T-cell (primary cell): Measurements from ENCODE around the gene PLAC8. TPM values are rescaled to one million over a fixed set of nuclear protein-coding genes. Genes with fewer than 3 reads are reported as not detected.

Experiments used
- ATAC-seq, 4 experiments: fragments of 200-7000 bp in 3 of 4; fragments of 150-1000 bp in 1 of 4; cut with Tn5 transposase; replicated peaks in 1 of 4; 1 replicate in 3 of 4; 2 replicates in 1 of 4; pipeline ENCODE4 v1.10.0; 2021; ENCODE audit warnings: moderate library complexity in 3 of 4, mild to moderate bottlenecking in 2 of 4, moderate number of reproducible peaks in 1 of 4
- CTCF ChIA-PET, 2 donors: fragments of 300-600 bp; sonication (Branson Sonifier 250); formaldehyde crosslinking; loops; one replicate each; lab custom pipeline; 2022; ENCODE audit warnings: antibody characterized with exemption in 2 of 2; lab: Charles Lee
- POLR2A ChIA-PET, 2 donors: fragments of 300-600 bp; sonication (Branson Sonifier 250); formaldehyde crosslinking; loops; one replicate each; lab custom pipeline; 2022; ENCODE audit warnings: antibody characterized with exemption in 2 of 2; lab: Charles Lee
- DNase-seq, 35 experiments: peaks; one replicate each; pipeline versions ENCODE4 v3.0.0 to v3.0.0-alpha.2; 2013 to 2023
- H3K27ac ChIP-seq: one replicate; pipeline ENCODE4 v1.5.1; 2013; ENCODE audit warnings: low read length
- H3K27me3 ChIP-seq, 2 experiments: replicated peaks in 1 of 2; 1 replicate in 1 of 2; 2 replicates in 1 of 2; pipeline versions ENCODE4 v1.6.1 to v1.7.0; 2013; ENCODE audit warnings: low read length in 1 of 2, mixed read lengths in 1 of 2; ENCODE audit not compliant: control insufficient read depth in 2 of 2, insufficient read depth in 2 of 2; ENCODE audit errors: extremely low read depth in 1 of 2
- H3K36me3 ChIP-seq, 2 donors: 1 replicate in 1 of 2; 2 replicates in 1 of 2; pipeline versions ENCODE4 v1.6.1 to v1.7.0; 2013; ENCODE audit warnings: low read length in 1 of 2; ENCODE audit not compliant: control insufficient read depth in 2 of 2, insufficient read depth in 1 of 2; ENCODE audit errors: extremely low read depth in 1 of 2
- H3K4me1 ChIP-seq, 2 experiments: 1 replicate in 1 of 2; 2 replicates in 1 of 2; pipeline versions ENCODE4 v1.6.1 to v1.7.0; 2013; ENCODE audit warnings: low read length in 2 of 2, mixed read lengths in 1 of 2; ENCODE audit not compliant: insufficient read depth in 2 of 2, control insufficient read depth in 1 of 2; ENCODE audit errors: extremely low read depth in 1 of 2
- H3K4me3 ChIP-seq, 2 donors: 1 replicate in 1 of 2; 2 replicates in 1 of 2; pipeline versions ENCODE4 v1.5.1 to v1.7.0; 2013; ENCODE audit warnings: mild to moderate bottlenecking in 2 of 2, low read length in 1 of 2, moderate library complexity in 1 of 2; ENCODE audit not compliant: control insufficient read depth in 1 of 2; ENCODE audit errors: extremely low read depth in 1 of 2
- H3K9me3 ChIP-seq: 2 replicates; pipeline ENCODE4 v1.7.0; 2013
- H3K27ac Mint-ChIP-seq, 2 donors: one replicate each; pipeline ENCODE4 v1.8.0; 2020 to 2021; ENCODE audit warnings: mild to moderate bottlenecking in 2 of 2, mixed read lengths in 2 of 2
- H3K27me3 Mint-ChIP-seq, 2 donors: one replicate each; pipeline ENCODE4 v1.8.0; 2021 to 2022; ENCODE audit warnings: mixed read lengths in 2 of 2
- H3K36me3 Mint-ChIP-seq: one replicate; pipeline ENCODE4 v1.8.0; 2021; ENCODE audit warnings: mixed read lengths
- H3K4me1 Mint-ChIP-seq, 3 donors: one replicate each; pipeline ENCODE4 v1.8.0; 2020 to 2022; ENCODE audit warnings: mixed read lengths in 3 of 3, mild to moderate bottlenecking in 1 of 3
- H3K4me3 Mint-ChIP-seq, 3 donors: one replicate each; pipeline ENCODE4 v1.8.0; 2020 to 2022; ENCODE audit warnings: mild to moderate bottlenecking in 3 of 3, mixed read lengths in 3 of 3, moderate library complexity in 3 of 3
- H3K9me3 Mint-ChIP-seq, 3 donors: one replicate each; pipeline ENCODE4 v1.8.0; 2020 to 2022; ENCODE audit warnings: mixed read lengths in 3 of 3
- WGBS: methylation state at CpG from one replicate; pipeline ENCODE4 v1.1.5; 2013; ENCODE audit warnings: missing lambda C conversion rate; ENCODE audit not compliant: insufficient coverage; 5-methylcytosine and 5-hydroxymethylcytosine counted together
- total RNA-seq, 35 experiments: library from RNA in 6 of 35; stranded (reverse) in 6 of 35; fragments of 120-200 nt in 1 of 35; gene quantifications; one replicate each; pipeline versions ENCODE4 v1.2.1 to v1.2.4 and lab custom pipeline; 2013 to 2026

Gene PLAC8
- total RNA-seq, 5 donors from 2014 or later (not counting 1 experiment from before 2014, with no cell fraction given), result 124 to 318 (median 147) TPM

DNA sequence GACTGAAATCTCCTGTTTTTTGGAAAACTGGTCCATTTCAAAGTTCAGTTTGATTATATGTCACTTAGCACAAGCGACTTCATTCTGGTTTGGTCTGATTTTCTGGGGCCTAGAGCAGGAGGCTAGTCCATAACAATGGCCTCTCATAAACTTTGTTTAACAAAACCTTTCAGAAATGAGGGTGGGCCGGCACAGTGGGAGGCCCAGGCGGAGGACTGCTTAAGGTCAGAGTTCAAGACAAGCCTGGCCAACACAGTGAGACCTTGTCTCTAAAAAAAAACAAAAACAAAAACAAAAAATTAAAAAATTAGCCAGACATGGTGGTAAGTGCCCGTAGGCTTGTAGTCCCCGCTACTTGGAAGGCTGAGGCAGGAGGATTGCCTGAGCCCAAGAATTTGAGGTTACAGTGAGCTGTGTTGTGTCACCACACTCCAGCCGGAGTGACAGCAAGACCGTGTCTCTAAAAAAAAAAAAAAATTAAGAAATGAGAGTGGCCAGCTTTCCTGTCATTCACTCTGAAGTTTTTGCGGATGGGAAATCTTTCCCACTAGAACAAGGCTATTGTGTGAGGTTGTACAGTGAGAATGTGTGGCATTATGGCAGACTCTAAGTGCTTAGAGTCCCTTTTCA, 1.2 kb upstream of the PLAC8 start:
- 95% methylated on average over 2 of the region's 8 CpGs for WGBS
- no peak overlapping the region for H3K4me3 ChIP-seq
- peaks cover 15 to 19% of the 10 kb centered on the region in 2 experiments for H3K4me1 ChIP-seq
- Mint-ChIP-seq H3K27me3 (no peaks in the 10 kb centered on the region), H3K4me1 (peaks cover 35 to 52% (median 50%) of the 10 kb centered on the region in 3 donors), H3K4me3 (peak overlapping the region in 1 of 3 donors; percentile 97), H3K9me3 (no peaks in the 10 kb centered on the region), H3K27ac (peak overlapping the region; percentile 94 to 98), H3K36me3 (peaks cover 5% of the 10 kb centered on the region)
- DNase-seq (no peak), ATAC-seq (no peak)
- no peaks in the 10 kb centered on the region for H3K27me3 ChIP-seq
- no peaks in the 10 kb centered on the region for H3K36me3 ChIP-seq
- ChIA-PET POLR2A (interaction anchor here (0.6 to 1.7 kb wide), 4 partner anchors 10 to 387 kb away, joined by 3 to 17 read pairs (median 4); no protein-coding TSS in a partner anchor), CTCF (interaction anchor here (0.5 to 6.7 kb wide), 9 partner anchors 10 to 275 kb away, joined by 3 to 54 read pairs (median 3); no protein-coding TSS in a partner anchor)
- no peaks in the 10 kb centered on the region for H3K9me3 ChIP-seq
- H3K27ac ChIP-seq, result peak overlapping the region; percentile 79

DNA sequence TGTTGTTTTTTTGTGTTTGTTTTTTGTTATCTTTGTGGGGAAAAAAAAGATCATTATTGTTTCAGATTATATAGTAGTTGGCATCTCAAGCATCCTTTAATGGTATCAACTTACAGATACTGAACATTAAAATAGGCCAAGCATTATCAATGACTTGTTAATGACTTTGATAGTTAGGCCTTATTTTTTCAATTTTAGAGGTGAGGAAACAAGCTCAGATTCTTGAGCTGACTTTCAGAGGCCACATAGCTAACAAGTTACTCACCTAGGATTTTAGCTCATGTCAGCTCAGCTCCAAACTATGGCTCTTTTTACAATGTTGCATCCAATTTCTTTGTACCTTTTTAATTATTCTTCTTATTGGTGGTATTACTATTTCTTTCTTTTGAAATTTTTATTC, 471 bp upstream of the PLAC8 start:
- Histone ChIP-seq H3K27me3 (no peaks in the 10 kb centered on the region), H3K36me3 (no peaks in the 10 kb centered on the region), H3K27ac (peak overlapping the region; percentile 79), H3K4me1 (peaks cover 18 to 25% of the 10 kb centered on the region in 2 experiments), H3K4me3 (peak overlapping the region in 1 of 2 donors; percentile 62), H3K9me3 (no peaks in the 10 kb centered on the region)
- peaks cover 41 to 55% (median 52%) of the 10 kb centered on the region in 3 donors for H3K4me1 Mint-ChIP-seq
- peak in 1 of 35 experiments; percentile 19 for DNase-seq
- ChIA-PET CTCF (interaction anchor here (0.8 to 6.7 kb wide), 13 partner anchors 8 to 168 kb away, joined by 3 to 54 read pairs (median 5); no protein-coding TSS in a partner anchor), POLR2A (interaction anchor here (0.5 to 1.7 kb wide), 10 partner anchors 8 to 103 kb away, joined by 3 to 17 read pairs (median 3); no protein-coding TSS in a partner anchor)
- H3K4me3 Mint-ChIP-seq, result peak overlapping the region; percentile 97 to 98 (median 97)
- peaks cover 10% of the 10 kb centered on the region for H3K36me3 Mint-ChIP-seq
- no peak for ATAC-seq
- H3K27ac Mint-ChIP-seq, result peak overlapping the region; percentile 94 to 98
- H3K27me3 Mint-ChIP-seq, result no peaks in the 10 kb centered on the region
- no peaks in the 10 kb centered on the region for H3K9me3 Mint-ChIP-seq

DNA sequence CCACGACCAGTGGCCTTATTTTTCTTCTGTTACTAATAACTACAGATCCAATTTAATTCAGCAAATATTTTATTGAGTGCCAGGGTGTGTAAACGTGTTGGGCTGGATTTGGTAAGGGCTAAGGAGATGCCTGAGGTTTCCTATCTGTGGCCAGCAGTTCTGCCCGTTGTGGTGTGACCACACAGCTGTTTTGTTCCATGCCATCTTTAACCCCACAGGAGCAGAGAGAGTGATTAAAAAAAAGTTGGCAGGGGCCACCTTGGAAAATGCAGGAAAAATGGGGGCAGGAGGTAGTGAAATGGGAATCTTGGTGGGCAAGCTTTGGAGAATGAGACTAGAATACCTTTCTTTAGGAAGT, 1.1 kb downstream of the PLAC8 start:
- Histone ChIP-seq H3K4me3 (peak overlapping the region; percentile 62 to 92), H3K27ac (peak overlapping the region; percentile 79), H3K9me3 (no peaks in the 10 kb centered on the region), H3K36me3 (no peaks in the 10 kb centered on the region), H3K27me3 (no peaks in the 10 kb centered on the region), H3K4me1 (peaks cover 26 to 37% of the 10 kb centered on the region in 2 experiments)
- Mint-ChIP-seq H3K27ac (peak overlapping the region; percentile 98 to 100), H3K4me3 (peak overlapping the region; percentile 97 to 98 (median 97)), H3K36me3 (peaks cover 18% of the 10 kb centered on the region), H3K4me1 (peaks cover 46 to 56% (median 52%) of the 10 kb centered on the region in 3 donors), H3K27me3 (no peaks in the 10 kb centered on the region), H3K9me3 (no peaks in the 10 kb centered on the region)
- ATAC-seq (no peak), DNase-seq (peak in 2 of 35 experiments; percentile 21 to 24)
- CTCF ChIA-PET, result interaction anchor here (0.5 to 6.7 kb wide), 17 partner anchors 12 to 171 kb away, joined by 3 to 54 read pairs (median 5); partner anchors contain the start of gene COQ2 (in 1 of the 2)
- no CpG with 5 or more reads among the region's 3 CpGs for WGBS
- POLR2A ChIA-PET, result interaction anchor here (0.5 to 1.2 kb wide), 9 partner anchors 11 to 137 kb away, joined by 4 to 9 read pairs (median 5); no protein-coding TSS in a partner anchor

DNA sequence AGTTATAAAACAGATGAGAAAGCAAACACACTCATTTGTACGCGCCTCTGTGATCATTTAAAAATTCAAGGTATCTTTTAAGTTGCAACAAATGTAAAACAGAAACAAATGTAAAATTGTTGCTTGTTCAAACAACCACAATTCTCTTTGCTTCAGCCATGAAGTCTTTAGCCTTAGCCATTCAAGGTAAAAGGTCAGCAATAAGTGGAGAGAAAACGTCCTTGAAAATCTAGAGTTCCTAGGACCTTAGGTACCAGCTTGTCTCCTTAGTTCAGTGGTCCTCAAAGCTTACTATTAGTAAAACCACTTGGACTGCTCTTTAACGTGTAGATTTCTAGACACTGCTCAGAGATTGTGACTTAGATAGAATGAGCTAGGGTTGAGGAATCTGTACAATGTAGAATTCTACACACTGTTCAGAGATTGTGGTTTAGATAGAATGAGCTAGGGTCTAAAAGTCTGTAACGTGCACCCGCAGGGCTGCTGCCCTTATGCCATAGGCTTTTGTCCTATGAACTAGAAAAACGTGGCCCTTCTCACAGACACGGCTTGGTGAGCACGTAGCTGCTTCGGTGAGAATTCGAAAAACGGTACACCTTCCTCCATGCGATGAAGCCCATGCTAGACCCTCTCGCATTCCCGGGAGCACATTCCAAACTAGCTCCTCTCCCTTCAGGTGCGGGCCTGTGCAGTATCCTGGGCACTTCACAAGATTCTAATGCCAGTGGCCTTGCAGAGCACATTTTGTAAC, 1.7 kb downstream of the PLAC8 start:
- peak overlapping the region; percentile 79 for H3K27ac ChIP-seq

DNA sequence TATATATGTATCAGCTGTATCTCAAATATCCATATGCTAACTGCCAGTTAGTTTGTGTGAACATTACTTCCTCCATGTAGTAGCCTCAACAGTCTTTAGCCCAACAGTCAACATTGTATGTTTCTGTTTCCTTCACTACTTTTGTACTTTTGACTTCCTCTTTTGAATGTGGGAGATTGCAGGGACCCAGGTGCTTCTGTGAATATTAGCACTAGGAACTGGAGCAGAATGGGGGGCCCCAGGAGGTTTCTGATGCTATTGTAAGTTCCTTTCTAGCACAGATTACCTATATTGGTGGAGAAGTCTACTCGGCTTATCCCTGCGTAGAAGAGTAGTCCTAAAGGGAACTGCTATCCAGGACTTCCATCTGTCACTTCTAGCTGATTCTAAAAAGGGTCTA, 2.3 kb downstream of the PLAC8 start:
- Mint-ChIP-seq H3K27me3 (no peaks in the 10 kb centered on the region), H3K36me3 (peaks cover 18% of the 10 kb centered on the region), H3K27ac (peak overlapping the region; percentile 98 to 100), H3K4me1 (peaks cover 52 to 60% (median 52%) of the 10 kb centered on the region in 3 donors), H3K4me3 (peak overlapping the region; percentile 97 to 98 (median 97)), H3K9me3 (no peaks in the 10 kb centered on the region)
- H3K27ac ChIP-seq, result peak overlapping the region; percentile 79
- peak overlapping the region; percentile 62 to 92 for H3K4me3 ChIP-seq
- WGBS, result no CpG with 5 or more reads among the region's 2 CpGs
- ATAC-seq (peak in 1 of 4 experiments; percentile 7), DNase-seq (peak in 6 of 35 experiments; percentile 4 to 46 (median 14))
- H3K27me3 ChIP-seq, result no peaks in the 10 kb centered on the region
- CTCF ChIA-PET, result interaction anchor here (0.9 to 6.7 kb wide), 15 partner anchors 15 to 170 kb away, joined by 3 to 54 read pairs (median 6); no protein-coding TSS in a partner anchor
- H3K9me3 ChIP-seq, result no peaks in the 10 kb centered on the region
- POLR2A ChIA-PET, result interaction anchor here (0.6 to 1.2 kb wide), 6 partner anchors 10 to 139 kb away, joined by 3 to 5 read pairs (median 4); no protein-coding TSS in a partner anchor
- peaks cover 26 to 46% of the 10 kb centered on the region in 2 experiments for H3K4me1 ChIP-seq
- no peaks in the 10 kb centered on the region for H3K36me3 ChIP-seq

More for the DNA sequence above, 1.7 kb downstream of the PLAC8 start:
- CTCF ChIA-PET, result interaction anchor here (0.5 to 6.7 kb wide), 17 partner anchors 13 to 172 kb away, joined by 3 to 54 read pairs (median 5); partner anchors contain the start of gene COQ2 (in 1 of the 2)
- DNase-seq (peak in 19 of 35 experiments; percentile 2 to 45 (median 21)), ATAC-seq (peak; percentile 2 to 11 (median 6))
- POLR2A ChIA-PET, result interaction anchor here (0.5 to 1.2 kb wide), 8 partner anchors 10 to 138 kb away, joined by 3 to 5 read pairs (median 4); no protein-coding TSS in a partner anchor
- H3K4me3 ChIP-seq, result peak overlapping the region; percentile 62 to 92
- peaks cover 26 to 42% of the 10 kb centered on the region in 2 experiments for H3K4me1 ChIP-seq
- peak overlapping the region; percentile 97 to 98 (median 97) for H3K4me3 Mint-ChIP-seq
- H3K9me3 Mint-ChIP-seq, result no peaks in the 10 kb centered on the region
- peaks cover 50 to 56% (median 52%) of the 10 kb centered on the region in 3 donors for H3K4me1 Mint-ChIP-seq
- H3K9me3 ChIP-seq, result no peaks in the 10 kb centered on the region
- H3K36me3 Mint-ChIP-seq, result peaks cover 18% of the 10 kb centered on the region
- no peaks in the 10 kb centered on the region for H3K27me3 Mint-ChIP-seq
- H3K27ac Mint-ChIP-seq, result peak overlapping the region; percentile 98 to 100
- H3K27me3 ChIP-seq, result no peaks in the 10 kb centered on the region
- 13% methylated on average over 12 of the region's 16 CpGs for WGBS
- no peaks in the 10 kb centered on the region for H3K36me3 ChIP-seq
